Measurements from ENCODE around the gene FMOD. TPM values are rescaled to one million over a fixed set of nuclear protein-coding genes. Genes with fewer than 3 reads are reported as not detected.

The FMOD gene
- total RNA-seq, 1 donor from 2014 or later = 58.5 TPM

- H3K4me1 ChIP-seq (ENCODE audit: control insufficient read depth in 3 of 3, insufficient read depth in 3 of 3, low read length in 3 of 3) = peaks cover 30 to 36% (median 32%) of the 10 kb centered on the region in 3 donors
- H3K27ac ChIP-seq (ENCODE audit: low read depth, low read length) = no peak overlapping the region
- H3K4me3 ChIP-seq (ENCODE audit: low read length in 3 of 3) = no peak overlapping the region
- no peaks in the 10 kb centered on the region for H3K27me3 ChIP-seq (ENCODE audit: control insufficient read depth in 3 of 3, insufficient read depth in 3 of 3, low read length in 3 of 3)
- no peak overlapping the region for H3K9ac ChIP-seq (ENCODE audit: low read depth in 1 of 3, low read length in 3 of 3)
- no peaks in the 10 kb centered on the region for H3K36me3 ChIP-seq (ENCODE audit: control insufficient read depth in 3 of 3, insufficient read depth in 3 of 3, low read length in 3 of 3)
- no peaks in the 10 kb centered on the region for H3K9me3 ChIP-seq (ENCODE audit: control insufficient read depth in 3 of 3, low read length in 3 of 3)
Observed at GRCh38 chr1:203328714-203329122, 22.2 kb downstream of the FMOD start.

GRCh38 chr1:203327684-203328457 lies 23.1 kb downstream of the FMOD start:
- Histone ChIP-seq H3K9me3 (ENCODE audit: control insufficient read depth in 3 of 3, low read length in 3 of 3) (no peaks in the 10 kb centered on the region), H3K4me3 (ENCODE audit: low read length in 3 of 3) (peak overlapping the region; percentile 61 to 74 (median 71)), H3K27ac (ENCODE audit: low read depth, low read length) (peak overlapping the region; percentile 93), H3K4me1 (ENCODE audit: control insufficient read depth in 3 of 3, insufficient read depth in 3 of 3, low read length in 3 of 3) (peaks cover 38 to 44% (median 40%) of the 10 kb centered on the region in 3 donors), H3K36me3 (ENCODE audit: control insufficient read depth in 3 of 3, insufficient read depth in 3 of 3, low read length in 3 of 3) (no peaks in the 10 kb centered on the region), H3K27me3 (ENCODE audit: control insufficient read depth in 3 of 3, insufficient read depth in 3 of 3, low read length in 3 of 3) (no peaks in the 10 kb centered on the region), H3K9ac (ENCODE audit: low read depth in 1 of 3, low read length in 3 of 3) (peak overlapping the region; percentile 76 to 82 (median 81))

- Histone ChIP-seq H3K4me1 (ENCODE audit: control insufficient read depth in 3 of 3, insufficient read depth in 3 of 3, low read length in 3 of 3) (peaks cover 38 to 51% (median 40%) of the 10 kb centered on the region in 3 donors), H3K27ac (ENCODE audit: low read depth, low read length) (peak overlapping the region; percentile 93), H3K9ac (ENCODE audit: low read depth in 1 of 3, low read length in 3 of 3) (peak overlapping the region; percentile 78 to 82 (median 81)), H3K27me3 (ENCODE audit: control insufficient read depth in 3 of 3, insufficient read depth in 3 of 3, low read length in 3 of 3) (no peaks in the 10 kb centered on the region), H3K36me3 (ENCODE audit: control insufficient read depth in 3 of 3, insufficient read depth in 3 of 3, low read length in 3 of 3) (no peaks in the 10 kb centered on the region), H3K9me3 (ENCODE audit: control insufficient read depth in 3 of 3, low read length in 3 of 3) (no peaks in the 10 kb centered on the region), H3K4me3 (ENCODE audit: low read length in 3 of 3) (peak overlapping the region; percentile 63 to 80 (median 74))
Observed at GRCh38 chr1:203326830-203327683, 23.9 kb downstream of the FMOD start.

GRCh38 chr1:203325418-203326091 lies 25.4 kb downstream of the FMOD start:
- Histone ChIP-seq H3K27me3 (ENCODE audit: control insufficient read depth in 3 of 3, insufficient read depth in 3 of 3, low read length in 3 of 3) (no peaks in the 10 kb centered on the region), H3K4me3 (ENCODE audit: low read length in 3 of 3) (no peak overlapping the region), H3K9me3 (ENCODE audit: control insufficient read depth in 3 of 3, low read length in 3 of 3) (no peaks in the 10 kb centered on the region), H3K27ac (ENCODE audit: low read depth, low read length) (peak overlapping the region; percentile 73), H3K4me1 (ENCODE audit: control insufficient read depth in 3 of 3, insufficient read depth in 3 of 3, low read length in 3 of 3) (peaks cover 46 to 61% (median 50%) of the 10 kb centered on the region in 3 donors), H3K9ac (ENCODE audit: low read depth in 1 of 3, low read length in 3 of 3) (peak overlapping the region in 1 of 3 donors; percentile 25), H3K36me3 (ENCODE audit: control insufficient read depth in 3 of 3, insufficient read depth in 3 of 3, low read length in 3 of 3) (no peaks in the 10 kb centered on the region)

GRCh38 chr1:203325026-203325417 lies 25.9 kb downstream of the FMOD start:
- no peak overlapping the region for H3K4me3 ChIP-seq (ENCODE audit: low read length in 3 of 3)
- peak overlapping the region; percentile 73 for H3K27ac ChIP-seq (ENCODE audit: low read depth, low read length)
- H3K36me3 ChIP-seq (ENCODE audit: control insufficient read depth in 3 of 3, insufficient read depth in 3 of 3, low read length in 3 of 3) = no peaks in the 10 kb centered on the region
- H3K27me3 ChIP-seq (ENCODE audit: control insufficient read depth in 3 of 3, insufficient read depth in 3 of 3, low read length in 3 of 3) = no peaks in the 10 kb centered on the region
- H3K9me3 ChIP-seq (ENCODE audit: control insufficient read depth in 3 of 3, low read length in 3 of 3) = no peaks in the 10 kb centered on the region
- H3K9ac ChIP-seq (ENCODE audit: low read depth in 1 of 3, low read length in 3 of 3) = peak overlapping the region in 1 of 3 donors; percentile 25
- H3K4me1 ChIP-seq (ENCODE audit: control insufficient read depth in 3 of 3, insufficient read depth in 3 of 3, low read length in 3 of 3) = peaks cover 50 to 66% (median 52%) of the 10 kb centered on the region in 3 donors

GRCh38 chr1:203324105-203325025 lies 26.6 kb downstream of the FMOD start:
- no peaks in the 10 kb centered on the region for H3K9me3 ChIP-seq (ENCODE audit: control insufficient read depth in 3 of 3, low read length in 3 of 3)
- no peaks in the 10 kb centered on the region for H3K36me3 ChIP-seq (ENCODE audit: control insufficient read depth in 3 of 3, insufficient read depth in 3 of 3, low read length in 3 of 3)
- H3K27ac ChIP-seq (ENCODE audit: low read depth, low read length) = peak overlapping the region; percentile 73
- peaks cover 50 to 68% (median 52%) of the 10 kb centered on the region in 3 donors for H3K4me1 ChIP-seq (ENCODE audit: control insufficient read depth in 3 of 3, insufficient read depth in 3 of 3, low read length in 3 of 3)
- no peaks in the 10 kb centered on the region for H3K27me3 ChIP-seq (ENCODE audit: control insufficient read depth in 3 of 3, insufficient read depth in 3 of 3, low read length in 3 of 3)
- no peak overlapping the region for H3K4me3 ChIP-seq (ENCODE audit: low read length in 3 of 3)
- peak overlapping the region in 1 of 3 donors; percentile 25 for H3K9ac ChIP-seq (ENCODE audit: low read depth in 1 of 3, low read length in 3 of 3)

- Histone ChIP-seq H3K9me3 (ENCODE audit: control insufficient read depth in 3 of 3, low read length in 3 of 3) (no peaks in the 10 kb centered on the region), H3K4me3 (ENCODE audit: low read length in 3 of 3) (no peak overlapping the region), H3K27ac (ENCODE audit: low read depth, low read length) (peak overlapping the region; percentile 57), H3K27me3 (ENCODE audit: control insufficient read depth in 3 of 3, insufficient read depth in 3 of 3, low read length in 3 of 3) (no peaks in the 10 kb centered on the region), H3K4me1 (ENCODE audit: control insufficient read depth in 3 of 3, insufficient read depth in 3 of 3, low read length in 3 of 3) (peaks cover 50 to 68% (median 52%) of the 10 kb centered on the region in 3 donors), H3K36me3 (ENCODE audit: control insufficient read depth in 3 of 3, insufficient read depth in 3 of 3, low read length in 3 of 3) (no peaks in the 10 kb centered on the region), H3K9ac (ENCODE audit: low read depth in 1 of 3, low read length in 3 of 3) (peak overlapping the region in 1 of 3 donors; percentile 54)
Observed at GRCh38 chr1:203323587-203323986, 27.3 kb downstream of the FMOD start.

GRCh38 chr1:203322500-203323179 lies 28.3 kb downstream of the FMOD start:
- Histone ChIP-seq H3K4me1 (ENCODE audit: control insufficient read depth in 3 of 3, insufficient read depth in 3 of 3, low read length in 3 of 3) (peaks cover 46 to 63% (median 46%) of the 10 kb centered on the region in 3 donors), H3K36me3 (ENCODE audit: control insufficient read depth in 3 of 3, insufficient read depth in 3 of 3, low read length in 3 of 3) (no peaks in the 10 kb centered on the region), H3K27me3 (ENCODE audit: control insufficient read depth in 3 of 3, insufficient read depth in 3 of 3, low read length in 3 of 3) (no peaks in the 10 kb centered on the region), H3K9me3 (ENCODE audit: control insufficient read depth in 3 of 3, low read length in 3 of 3) (no peaks in the 10 kb centered on the region), H3K27ac (ENCODE audit: low read depth, low read length) (peak overlapping the region; percentile 57), H3K9ac (ENCODE audit: low read depth in 1 of 3, low read length in 3 of 3) (no peak overlapping the region), H3K4me3 (ENCODE audit: low read length in 3 of 3) (no peak overlapping the region)

Measured in skeletal muscle tissue (tissue), 4 donors.